DND-41 (cell line): ENCODE measurements around the gene TMEM202.

Source experiments
- ATAC-seq: fragments of 200-7000 bp; cut with Tn5 transposase; 3 replicates; pipeline ENCODE4 v1.9.1; 2021; ENCODE audit warnings: low read depth; ENCODE audit not compliant: insufficient read depth
- DNase-seq: peaks from one replicate; pipeline ENCODE4 v3.0.0-alpha.2; 2020
- H2AFZ ChIP-seq: 2 replicates; pipeline ENCODE4 v1.6.0; 2012; ENCODE audit warnings: low read depth, low read length
- H3K27ac ChIP-seq: 2 replicates; pipeline ENCODE4 v1.5.1; 2012; ENCODE audit warnings: low read length, inconsistent platforms
- H3K27me3 ChIP-seq: fragments of 200-600 bp; sonication (generic); 2 replicates; pipeline ENCODE4 v1.6.0; 2012; ENCODE audit warnings: low read length, mild to moderate bottlenecking, inconsistent platforms; ENCODE audit not compliant: insufficient read depth, poor library complexity
- H3K36me3 ChIP-seq: 2 replicates; pipeline ENCODE4 v1.5.1; 2012; ENCODE audit warnings: low read length, inconsistent platforms; ENCODE audit not compliant: insufficient read depth
- H3K4me1 ChIP-seq: 2 replicates; pipeline ENCODE4 v1.5.1; 2012; ENCODE audit warnings: mild to moderate bottlenecking, low read length; ENCODE audit not compliant: insufficient read depth
- H3K4me2 ChIP-seq: 2 replicates; pipeline ENCODE4 v1.6.0; 2012; ENCODE audit warnings: mild to moderate bottlenecking, moderate library complexity, low read length, inconsistent platforms; ENCODE audit not compliant: insufficient read depth
- H3K4me3 ChIP-seq, 2 experiments: fragments of 200-600 bp in 1 of 2; shearing (Covaris generic) in 1 of 2; 2 replicates each; pipeline ENCODE4 v1.5.1; 2012 to 2016; ENCODE audit warnings: inconsistent platforms in 2 of 2, low read length in 2 of 2, mild to moderate bottlenecking in 2 of 2, low read depth in 1 of 2, moderate library complexity in 1 of 2
- H3K79me2 ChIP-seq: 2 replicates; pipeline ENCODE4 v1.6.0; 2012; ENCODE audit warnings: low read length, inconsistent platforms; ENCODE audit not compliant: insufficient read depth
- H3K9ac ChIP-seq: 2 replicates; pipeline ENCODE4 v1.6.0; 2012; ENCODE audit warnings: low read depth, mild to moderate bottlenecking, inconsistent platforms, low read length, moderate library complexity
- H3K9me3 ChIP-seq: 2 replicates; pipeline ENCODE4 v1.5.1; 2012; ENCODE audit warnings: low read length, moderate library complexity, mild to moderate bottlenecking, inconsistent platforms; ENCODE audit not compliant: insufficient read depth, severe bottlenecking
- H4K20me1 ChIP-seq: 2 replicates; pipeline ENCODE4 v1.6.0; 2012; ENCODE audit warnings: low read length; ENCODE audit not compliant: insufficient read depth
- CTCF ChIP-seq: IDR thresholded peaks from 2 replicates; pipeline ENCODE4 v1.5.1; 2012; ENCODE audit warnings: borderline replicate concordance, low read length, moderate library complexity, mild to moderate bottlenecking; ENCODE audit not compliant: poor library complexity, severe bottlenecking; ENCODE audit errors: extremely low read depth
- EZH2 ChIP-seq: IDR thresholded peaks from 3 replicates; pipeline ENCODE4 v1.6.1; 2012; ENCODE audit warnings: borderline replicate concordance, low read depth, mild to moderate bottlenecking, moderate library complexity, low read length, inconsistent platforms; ENCODE audit not compliant: severe bottlenecking

The TMEM202 gene

GRCh38 chr15:72365844-72366243 lies 32.3 kb upstream of the TMEM202 start:
- no peak overlapping the region for H3K9ac ChIP-seq
- DNase-seq (peak; percentile 77), ATAC-seq (peak; percentile 100)
- no peak overlapping the region for H3K27ac ChIP-seq
- H3K27me3 ChIP-seq: no peaks in the 10 kb centered on the region
- H2AFZ ChIP-seq: no peak overlapping the region
- no peak overlapping the region for H3K4me3 ChIP-seq
- H4K20me1 ChIP-seq: peaks cover 22% of the 10 kb centered on the region; the same call in 1 of the 2 replicates
- H3K4me2 ChIP-seq: no peak overlapping the region
- no peak for TF ChIP-seq CTCF
- no peak for TF ChIP-seq EZH2
- peaks cover 23% of the 10 kb centered on the region for H3K4me1 ChIP-seq
- H3K36me3 ChIP-seq: peaks cover 6% of the 10 kb centered on the region; the same call in 1 of the 2 replicates
- H3K79me2 ChIP-seq: peaks cover 55% of the 10 kb centered on the region
- no peaks in the 10 kb centered on the region for H3K9me3 ChIP-seq

GRCh38 chr15:72368325-72368724 lies 29.8 kb upstream of the TMEM202 start:
- peaks cover 32% of the 10 kb centered on the region for H3K4me1 ChIP-seq
- TF ChIP-seq CTCF: no peak
- TF ChIP-seq EZH2: no peak
- ATAC-seq (no peak), DNase-seq (no peak)
- no peaks in the 10 kb centered on the region for H3K9me3 ChIP-seq
- H4K20me1 ChIP-seq: peaks cover 19% of the 10 kb centered on the region; the same call in 1 of the 2 replicates
- H3K36me3 ChIP-seq: peaks cover 6% of the 10 kb centered on the region
- H3K27me3 ChIP-seq: no peaks in the 10 kb centered on the region
- H2AFZ ChIP-seq: no peak overlapping the region
- no peak overlapping the region for H3K9ac ChIP-seq
- no peak overlapping the region for H3K4me3 ChIP-seq
- no peak overlapping the region for H3K27ac ChIP-seq
- no peak overlapping the region for H3K4me2 ChIP-seq
- H3K79me2 ChIP-seq: peaks cover 62% of the 10 kb centered on the region

GRCh38 chr15:72368899-72369298 lies 29.2 kb upstream of the TMEM202 start:
- H3K27ac ChIP-seq: no peak overlapping the region
- no peak for DNase-seq

More at GRCh38 chr15:72368899-72369298, 29.2 kb upstream of the TMEM202 start:
- TF ChIP-seq EZH2 (no peak), CTCF (no peak)
- Histone ChIP-seq H3K9ac (no peak overlapping the region), H4K20me1 (peaks cover 18% of the 10 kb centered on the region; the same call in 1 of the 2 replicates), H3K27me3 (no peaks in the 10 kb centered on the region), H3K79me2 (peaks cover 65% of the 10 kb centered on the region), H3K4me3 (no peak overlapping the region), H3K9me3 (no peaks in the 10 kb centered on the region), H3K4me2 (no peak overlapping the region), H3K36me3 (peaks cover 6% of the 10 kb centered on the region), H2AFZ (no peak overlapping the region), H3K4me1 (peaks cover 35% of the 10 kb centered on the region)
- ATAC-seq: no peak
